Hippocampal formation (tissue), 2 donors: Measurements from ENCODE around the gene LSS.

Experiments used
- DNase-seq, 2 donors: peaks; one replicate each; lab custom pipeline; 2025; lab: John Stamatoyannopoulos, UW

Gene LSS

GRCh38 chr21:46228345-46229051 lies at the start of gene LSS:
Gene LSS (minus strand): TSS chr21:46228774. CDS start chr21:46228745, 29 bp downstream.
- DNase-seq: peak; percentile 93 to 97

- no peak for DNase-seq
These were observed 46.3 kb upstream of the LSS start for GRCh38 chr21:46274797-46275390.

- DNase-seq: no peak
These were observed 44.8 kb upstream of the LSS start for GRCh38 chr21:46273341-46273740.

- DNase-seq: no peak
These were observed 40.9 kb upstream of the LSS start for GRCh38 chr21:46269466-46269865.

- no peak for DNase-seq
These were observed 39.8 kb upstream of the LSS start for GRCh38 chr21:46268371-46268770.

GRCh38 chr21:46266946-46267345 lies 38.4 kb upstream of the LSS start:
- no peak for DNase-seq

- no peak for DNase-seq
These were observed 37.4 kb upstream of the LSS start for GRCh38 chr21:46265736-46266525.

GRCh38 chr21:46264690-46265144 lies 36.1 kb upstream of the LSS start:
- no peak for DNase-seq

- no peak for DNase-seq
These were observed 35.6 kb upstream of the LSS start for GRCh38 chr21:46264046-46264689.

GRCh38 chr21:46256501-46256994 lies 28.0 kb upstream of the LSS start:
- DNase-seq: no peak

- DNase-seq: no peak
These were observed 27.3 kb upstream of the LSS start for GRCh38 chr21:46255758-46256337.

GRCh38 chr21:46255166-46255565 lies 26.6 kb upstream of the LSS start:
- DNase-seq: no peak

- no peak for DNase-seq
These were observed 25.8 kb upstream of the LSS start for GRCh38 chr21:46254208-46254975.

- DNase-seq: no peak
These were observed 25.1 kb upstream of the LSS start for GRCh38 chr21:46253610-46254124.

GRCh38 chr21:46252840-46253239 lies 24.3 kb upstream of the LSS start:
- DNase-seq: no peak

- no peak for DNase-seq
These were observed 21.7 kb upstream of the LSS start for GRCh38 chr21:46250146-46250725.

GRCh38 chr21:46248827-46249226 lies 20.3 kb upstream of the LSS start:
- no peak for DNase-seq

- DNase-seq: no peak
These were observed 19.8 kb upstream of the LSS start for GRCh38 chr21:46248422-46248782.

- DNase-seq: no peak
These were observed 19.3 kb upstream of the LSS start for GRCh38 chr21:46247699-46248421.

GRCh38 chr21:46246345-46246744 lies 17.8 kb upstream of the LSS start:
- no peak for DNase-seq
